CD14-positive monocyte (primary cell): ENCODE measurements around the gene PAMR1. TPM values are rescaled to one million over a fixed set of nuclear protein-coding genes. Genes with fewer than 3 reads are reported as not detected.

ENCODE experiments used
- DNase-seq, 3 donors: peaks; one replicate each; pipeline ENCODE4 v3.0.0-alpha.2; 2011 to 2022
- H2AFZ ChIP-seq: 2 replicates; pipeline ENCODE4 v1.6.0; 2012; ENCODE audit warnings: mild to moderate bottlenecking, low read depth, low read length, inconsistent platforms; ENCODE audit not compliant: insufficient read depth, poor library complexity, severe bottlenecking
- H3K27ac ChIP-seq, 2 donors: 1 replicate in 1 of 2; 2 replicates in 1 of 2; pipeline ENCODE4 v1.5.1; 2012 to 2013; ENCODE audit warnings: low read length in 2 of 2, control low read depth in 1 of 2, inconsistent platforms in 1 of 2, low read depth in 1 of 2, mild to moderate bottlenecking in 1 of 2
- H3K27me3 ChIP-seq, 2 donors: one replicate each; pipeline versions ENCODE4 v1.6.0 to v1.6.1; 2011 to 2013; ENCODE audit warnings: low read length in 2 of 2; ENCODE audit not compliant: control insufficient read depth in 2 of 2, insufficient read depth in 2 of 2
- H3K36me3 ChIP-seq, 2 donors: replicated peaks in 1 of 2; 1 replicate in 1 of 2; 2 replicates in 1 of 2; pipeline versions ENCODE4 v1.5.1 to v1.6.1; 2012 to 2013; ENCODE audit warnings: low read length in 2 of 2, control low read depth in 1 of 2, inconsistent platforms in 1 of 2, mild to moderate bottlenecking in 1 of 2; ENCODE audit not compliant: insufficient read depth in 2 of 2, control insufficient read depth in 1 of 2
- H3K4me1 ChIP-seq, 2 donors: 1 replicate in 1 of 2; 2 replicates in 1 of 2; pipeline versions ENCODE4 v1.5.1 to v1.6.1; 2012 to 2013; ENCODE audit warnings: low read length in 2 of 2, control low read depth in 1 of 2, inconsistent platforms in 1 of 2, mild to moderate bottlenecking in 1 of 2, moderate library complexity in 1 of 2; ENCODE audit not compliant: insufficient read depth in 2 of 2, control insufficient read depth in 1 of 2
- H3K4me2 ChIP-seq: replicated peaks from 2 replicates; pipeline ENCODE3; 2012; ENCODE audit warnings: low read length, moderate library complexity, mild to moderate bottlenecking; ENCODE audit not compliant: poor library complexity, severe bottlenecking; ENCODE audit errors: extremely low read depth
- H3K4me3 ChIP-seq, 3 experiments: fragments of 200-600 bp in 1 of 3; sonication (generic) in 1 of 3; replicated peaks in 1 of 3; 1 replicate in 2 of 3; 2 replicates in 1 of 3; pipeline ENCODE4 v1.5.1; 2011 to 2013; ENCODE audit warnings: low read length in 3 of 3, mild to moderate bottlenecking in 3 of 3, control low read depth in 2 of 3, low read depth in 2 of 3, inconsistent platforms in 1 of 3, moderate library complexity in 1 of 3
- H3K79me2 ChIP-seq: 2 replicates; pipeline ENCODE4 v1.6.0; 2012; ENCODE audit warnings: mild to moderate bottlenecking, control low read depth, inconsistent platforms, low read length, moderate library complexity; ENCODE audit not compliant: insufficient read depth
- H3K9ac ChIP-seq: 2 replicates; pipeline ENCODE4 v1.6.0; 2017; ENCODE audit warnings: low read length, mild to moderate bottlenecking; ENCODE audit not compliant: insufficient read depth, poor library complexity, severe bottlenecking
- H3K9me3 ChIP-seq, 2 donors: replicated peaks in 1 of 2; 1 replicate in 1 of 2; 2 replicates in 1 of 2; pipeline versions ENCODE4 v1.5.1 to v1.6.1; 2012 to 2013; ENCODE audit warnings: low read length in 2 of 2, control low read depth in 1 of 2; ENCODE audit not compliant: control insufficient read depth in 1 of 2, insufficient read depth in 1 of 2
- H4K20me1 ChIP-seq: 2 replicates; pipeline ENCODE4 v1.6.0; 2012; ENCODE audit warnings: mild to moderate bottlenecking, low read length, control low read depth, moderate library complexity; ENCODE audit not compliant: insufficient read depth
- H3K27ac Mint-ChIP-seq, 7 donors: one replicate each; pipeline ENCODE4 v1.8.0; 2020; ENCODE audit warnings: mild to moderate bottlenecking in 7 of 7, mixed read lengths in 7 of 7, moderate library complexity in 6 of 7, inconsistent platforms in 2 of 7
- H3K27me3 Mint-ChIP-seq, 3 donors: one replicate each; pipeline ENCODE4 v1.8.0; 2021 to 2022; ENCODE audit warnings: low read depth in 3 of 3, mild to moderate bottlenecking in 3 of 3, mixed read lengths in 3 of 3, moderate library complexity in 3 of 3, inconsistent platforms in 1 of 3
- H3K36me3 Mint-ChIP-seq, 2 donors: one replicate each; pipeline ENCODE4 v1.8.0; 2020; ENCODE audit warnings: mixed read lengths in 2 of 2, inconsistent platforms in 1 of 2, mild to moderate bottlenecking in 1 of 2
- H3K4me1 Mint-ChIP-seq: one replicate; pipeline ENCODE4 v1.8.0; 2020; ENCODE audit warnings: mild to moderate bottlenecking, mixed read lengths
- H3K4me3 Mint-ChIP-seq, 2 donors: one replicate each; pipeline ENCODE4 v1.8.0; 2020; ENCODE audit warnings: mild to moderate bottlenecking in 2 of 2, mixed read lengths in 2 of 2, moderate library complexity in 1 of 2
- H3K9me3 Mint-ChIP-seq, 7 donors: one replicate each; pipeline ENCODE4 v1.8.0; 2020 to 2022; ENCODE audit warnings: mixed read lengths in 7 of 7, mild to moderate bottlenecking in 6 of 7, moderate library complexity in 6 of 7, inconsistent platforms in 2 of 7
- WGBS: methylation state at CpG from one replicate; pipeline ENCODE4 v1.1.5; 2013; ENCODE audit warnings: missing lambda C conversion rate; ENCODE audit not compliant: insufficient coverage; 5-methylcytosine and 5-hydroxymethylcytosine counted together
- intact Hi-C, 2 donors: fragments of 100-400 bp; cut with micrococcal nuclease; formaldehyde crosslinking; loops; one replicate each; pipeline versions ENCODE4 v1.15.0 to v1.15.1; 2023
- polyA plus RNA-seq, 3 donors: library from polyadenylated mRNA; depleted of rRNA in 1 of 3; unstranded in 2 of 3; stranded (reverse) in 1 of 3; fragments of 300-500 nt in 2 of 3; fragments of >200 nt in 1 of 3; fragmentation: Illumina TruSeq in 2 of 3; gene quantifications; 1 replicate in 2 of 3; 2 replicates in 1 of 3; pipeline ENCODE4 v1.2.3, GENCODE V29; 2012 to 2021
- TF ChIP-seq, protein P1 (sequence below): fragments of 200-600 bp; IDR thresholded peaks from one replicate; pipeline ENCODE4 v1.8.0; 2022; ENCODE audit warnings: antibody characterized with exemption, mild to moderate bottlenecking

The PAMR1 gene
- polyA plus RNA-seq, 3 donors = not detected

DNA sequence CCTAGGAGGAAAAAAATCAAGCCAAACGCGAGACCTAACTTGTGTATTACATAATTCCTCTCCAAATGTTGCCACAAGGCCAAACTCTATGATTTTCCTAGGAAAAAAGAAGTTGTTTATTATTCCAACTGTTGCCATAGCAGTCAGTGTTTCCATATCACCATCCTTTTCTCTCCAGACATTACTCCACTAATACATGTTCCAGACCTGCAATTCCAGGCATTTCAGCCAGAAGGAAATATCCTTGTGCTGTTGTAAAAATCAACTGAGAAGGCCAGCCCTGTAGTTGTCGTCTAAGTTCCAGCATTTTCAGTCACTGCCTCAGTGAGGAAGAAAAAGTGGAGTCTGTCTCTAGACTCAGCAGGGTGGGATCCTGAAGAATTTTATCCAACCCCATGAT lies 33.1 kb upstream of the PAMR1 start:
- H3K9me3 Mint-ChIP-seq = peaks cover 0 to 4% (median 1%) of the 10 kb centered on the region in 7 donors
- TF ChIP-seq, protein P1, sequence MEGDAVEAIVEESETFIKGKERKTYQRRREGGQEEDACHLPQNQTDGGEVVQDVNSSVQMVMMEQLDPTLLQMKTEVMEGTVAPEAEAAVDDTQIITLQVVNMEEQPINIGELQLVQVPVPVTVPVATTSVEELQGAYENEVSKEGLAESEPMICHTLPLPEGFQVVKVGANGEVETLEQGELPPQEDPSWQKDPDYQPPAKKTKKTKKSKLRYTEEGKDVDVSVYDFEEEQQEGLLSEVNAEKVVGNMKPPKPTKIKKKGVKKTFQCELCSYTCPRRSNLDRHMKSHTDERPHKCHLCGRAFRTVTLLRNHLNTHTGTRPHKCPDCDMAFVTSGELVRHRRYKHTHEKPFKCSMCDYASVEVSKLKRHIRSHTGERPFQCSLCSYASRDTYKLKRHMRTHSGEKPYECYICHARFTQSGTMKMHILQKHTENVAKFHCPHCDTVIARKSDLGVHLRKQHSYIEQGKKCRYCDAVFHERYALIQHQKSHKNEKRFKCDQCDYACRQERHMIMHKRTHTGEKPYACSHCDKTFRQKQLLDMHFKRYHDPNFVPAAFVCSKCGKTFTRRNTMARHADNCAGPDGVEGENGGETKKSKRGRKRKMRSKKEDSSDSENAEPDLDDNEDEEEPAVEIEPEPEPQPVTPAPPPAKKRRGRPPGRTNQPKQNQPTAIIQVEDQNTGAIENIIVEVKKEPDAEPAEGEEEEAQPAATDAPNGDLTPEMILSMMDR = no peak
- H3K4me3 ChIP-seq = no peak overlapping the region
- H3K36me3 ChIP-seq = no peaks in the 10 kb centered on the region
- H3K79me2 ChIP-seq = no peaks in the 10 kb centered on the region
- no peak for DNase-seq
- no CpG with 5 or more reads among the region's 3 CpGs for WGBS
- H3K27me3 Mint-ChIP-seq = peaks cover 6 to 10% (median 6%) of the 10 kb centered on the region in 3 donors
- H3K4me3 Mint-ChIP-seq = no peak overlapping the region
- no peaks in the 10 kb centered on the region for H3K36me3 Mint-ChIP-seq
- H2AFZ ChIP-seq = no peak overlapping the region
- H3K4me1 ChIP-seq = no peaks in the 10 kb centered on the region
- no peaks in the 10 kb centered on the region for H3K9me3 ChIP-seq
- H3K4me2 ChIP-seq = no peak overlapping the region
- peaks cover 0 to 9% of the 10 kb centered on the region in 2 donors for H3K27me3 ChIP-seq
- intact Hi-C loops = no loop called here
- H3K27ac Mint-ChIP-seq = no peak overlapping the region
- no peaks in the 10 kb centered on the region for H4K20me1 ChIP-seq
- H3K4me1 Mint-ChIP-seq = no peaks in the 10 kb centered on the region
- H3K27ac ChIP-seq = no peak overlapping the region
- H3K9ac ChIP-seq = no peak overlapping the region

DNA sequence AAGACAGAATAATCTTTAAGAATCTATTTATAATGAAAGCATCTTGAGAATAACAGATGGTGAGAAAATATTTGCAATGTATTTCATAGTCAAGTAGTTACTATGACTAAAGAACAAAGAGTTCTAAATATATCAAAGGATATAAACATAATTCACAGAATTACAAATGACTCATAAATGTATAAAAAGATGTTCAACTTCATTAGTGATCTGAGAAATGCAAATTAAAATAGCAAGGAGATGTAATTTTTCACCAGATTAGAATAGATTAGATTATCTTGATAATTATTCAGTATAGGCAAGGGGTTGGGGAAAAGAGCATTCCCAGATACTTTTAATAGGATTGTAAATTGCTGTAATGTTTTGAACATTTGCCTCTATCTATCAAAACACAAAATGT lies 30.1 kb upstream of the PAMR1 start:
- Histone ChIP-seq H3K4me3 (no peak overlapping the region), H3K27me3 (no peaks in the 10 kb centered on the region), H3K79me2 (no peaks in the 10 kb centered on the region), H3K4me2 (no peak overlapping the region), H3K4me1 (no peaks in the 10 kb centered on the region), H3K9ac (no peak overlapping the region), H2AFZ (no peak overlapping the region), H3K9me3 (no peaks in the 10 kb centered on the region), H4K20me1 (no peaks in the 10 kb centered on the region), H3K36me3 (no peaks in the 10 kb centered on the region), H3K27ac (no peak overlapping the region)
- H3K4me1 Mint-ChIP-seq = no peaks in the 10 kb centered on the region
- no peaks in the 10 kb centered on the region for H3K36me3 Mint-ChIP-seq
- H3K27ac Mint-ChIP-seq = no peak overlapping the region
- TF ChIP-seq, protein P1 = no peak
- H3K27me3 Mint-ChIP-seq = peaks cover 5 to 7% (median 6%) of the 10 kb centered on the region in 3 donors
- H3K4me3 Mint-ChIP-seq = no peak overlapping the region
- peaks cover 0 to 7% (median 1%) of the 10 kb centered on the region in 7 donors for H3K9me3 Mint-ChIP-seq
- intact Hi-C loops = no loop called here
- DNase-seq = no peak
